ENCODE measurements around the gene CYREN. TPM values are rescaled to one million over a fixed set of nuclear protein-coding genes. Genes with fewer than 3 reads are reported as not detected.

CYREN gene
- total RNA-seq, 1 donor from 2014 or later = 12.7 TPM

- no peak for DNase-seq (ENCODE audit: low read depth in 2 of 2)
Measured at GRCh38 chr7:135197343-135197742, 26.8 kb upstream of the CYREN start.

- DNase-seq (ENCODE audit: low read depth in 2 of 2) = no peak
Measured at GRCh38 chr7:135195968-135196629, 25.6 kb upstream of the CYREN start.

GRCh38 chr7:135195156-135195555 lies 24.6 kb upstream of the CYREN start:
- no peak for DNase-seq (ENCODE audit: low read depth in 2 of 2)

GRCh38 chr7:135194494-135195095 lies 24.1 kb upstream of the CYREN start:
- DNase-seq (ENCODE audit: low read depth in 2 of 2) = no peak

- DNase-seq (ENCODE audit: low read depth in 2 of 2) = no peak
Measured at GRCh38 chr7:135193615-135194081, 23.1 kb upstream of the CYREN start.

GRCh38 chr7:135192914-135193536 lies 22.5 kb upstream of the CYREN start:
- DNase-seq (ENCODE audit: low read depth in 2 of 2) = no peak

- no peak for DNase-seq (ENCODE audit: low read depth in 2 of 2)
Measured at GRCh38 chr7:135190703-135191102, 20.2 kb upstream of the CYREN start.

GRCh38 chr7:135189961-135190360 lies 19.5 kb upstream of the CYREN start:
- no peak for DNase-seq (ENCODE audit: low read depth in 2 of 2)

- DNase-seq (ENCODE audit: low read depth in 2 of 2) = no peak
Measured at GRCh38 chr7:135189221-135189662, 18.7 kb upstream of the CYREN start.

- DNase-seq (ENCODE audit: low read depth in 2 of 2) = no peak
Measured at GRCh38 chr7:135188298-135188984, 17.9 kb upstream of the CYREN start.

GRCh38 chr7:135186841-135187253 lies 16.3 kb upstream of the CYREN start:
- DNase-seq (ENCODE audit: low read depth in 2 of 2) = no peak

- DNase-seq (ENCODE audit: low read depth in 2 of 2) = no peak
Measured at GRCh38 chr7:135186261-135186540, 15.7 kb upstream of the CYREN start.

- no peak for DNase-seq (ENCODE audit: low read depth in 2 of 2)
Measured at GRCh38 chr7:135185471-135186260, 15.2 kb upstream of the CYREN start.

- no peak for DNase-seq (ENCODE audit: low read depth in 2 of 2)
Measured at GRCh38 chr7:135184254-135184841, 13.8 kb upstream of the CYREN start.

GRCh38 chr7:135183478-135183877 lies 13.0 kb upstream of the CYREN start:
- DNase-seq (ENCODE audit: low read depth in 2 of 2) = no peak

GRCh38 chr7:135181929-135182678 lies 11.6 kb upstream of the CYREN start:
- DNase-seq (ENCODE audit: low read depth in 2 of 2) = no peak

GRCh38 chr7:135181261-135181928 lies 10.9 kb upstream of the CYREN start:
- no peak for DNase-seq (ENCODE audit: low read depth in 2 of 2)

- DNase-seq (ENCODE audit: low read depth in 2 of 2) = no peak
Measured at GRCh38 chr7:135180122-135180521, 9.6 kb upstream of the CYREN start.

- no peak for DNase-seq (ENCODE audit: low read depth in 2 of 2)
Measured at GRCh38 chr7:135179321-135179925, 8.9 kb upstream of the CYREN start.

GRCh38 chr7:135178364-135178763 lies 7.9 kb upstream of the CYREN start:
- DNase-seq (ENCODE audit: low read depth in 2 of 2) = no peak

Data from dermis microvascular lymphatic vessel endothelial cell (primary cell).